ENCODE results near the gene DOLPP1. TPM values are rescaled to one million over a fixed set of nuclear protein-coding genes. Genes with fewer than 3 reads are reported as not detected.

DOLPP1 gene
- total RNA-seq, 1 experiment from 2014 or later: 13.7 TPM

- CTCF ChIA-PET: no interaction called here
- DNase-seq (ENCODE audit: low read depth, low spot score) (no peak), ATAC-seq (no peak)
- Histone ChIP-seq H3K36me3 (ENCODE audit: control insufficient read depth, insufficient read depth, low read length) (no peaks in the 10 kb centered on the region), H3K27me3 (ENCODE audit: control insufficient read depth, insufficient read depth, low read length) (no peaks in the 10 kb centered on the region), H3K27ac (ENCODE audit: low read length) (no peak overlapping the region), H3K4me1 (ENCODE audit: control insufficient read depth, insufficient read depth, low read length) (no peaks in the 10 kb centered on the region), H3K4me3 (ENCODE audit: low read depth in 2 of 2, low read length in 2 of 2) (no peak overlapping the region), H3K9me3 (ENCODE audit: control insufficient read depth, insufficient read depth, low read depth, low read length) (no peaks in the 10 kb centered on the region)
- intact Hi-C loops (cut with micrococcal nuclease; ENCODE audit: unreplicated experiment): no loop called here
- no TSS peak for BruUV-seq (replicated peaks)
- TF ChIP-seq CTCF (IDR thresholded peaks at IDR 0.05) (no peak), POLR2AphosphoS5 (IDR thresholded peaks at IDR 0.05; ENCODE audit: low read depth, low read length) (no peak), TCF7L2 (IDR thresholded peaks at IDR 0.05; ENCODE audit: low read depth, low read length) (no peak), SIN3A (IDR thresholded peaks at IDR 0.05; ENCODE audit: borderline replicate concordance, insufficient read depth, low read depth, low read length) (no peak)
- in situ Hi-C loops (cut with HindIII; ENCODE audit: low pct_unique_long_range_greater_than_20kb, low sequenced_read_pairs): no loop called here
- POLR2A ChIA-PET: no interaction called here
Observed at GRCh38 chr9:129072171-129072570, 8.7 kb upstream of the DOLPP1 start.

GRCh38 chr9:129073404-129073803 is 7.5 kb upstream of the DOLPP1 start:
- TF ChIP-seq TCF7L2 (IDR thresholded peaks at IDR 0.05; ENCODE audit: low read depth, low read length): no peak
- no peak for TF ChIP-seq REST (IDR thresholded peaks at IDR 0.05; ENCODE audit: insufficient read depth in 1 of 2, low read depth in 2 of 2, low read length in 1 of 2)
- TF ChIP-seq SIN3A (IDR thresholded peaks at IDR 0.05; ENCODE audit: borderline replicate concordance, insufficient read depth, low read depth, low read length): no peak
- no peak for TF ChIP-seq POLR2AphosphoS5 (IDR thresholded peaks at IDR 0.05; ENCODE audit: low read depth, low read length)
- TF ChIP-seq CTCF (IDR thresholded peaks at IDR 0.05): no peak
- no peak for DNase-seq (ENCODE audit: low read depth, low spot score)
- ChIA-PET CTCF (no interaction called here), POLR2A (no interaction called here)
- Histone ChIP-seq H3K9me3 (ENCODE audit: control insufficient read depth, insufficient read depth, low read depth, low read length) (no peaks in the 10 kb centered on the region), H3K27ac (ENCODE audit: low read length) (no peak overlapping the region), H3K4me1 (ENCODE audit: control insufficient read depth, insufficient read depth, low read length) (no peaks in the 10 kb centered on the region), H3K27me3 (ENCODE audit: control insufficient read depth, insufficient read depth, low read length) (no peaks in the 10 kb centered on the region), H3K4me3 (ENCODE audit: low read depth in 2 of 2, low read length in 2 of 2) (no peak overlapping the region), H3K36me3 (ENCODE audit: control insufficient read depth, insufficient read depth, low read length) (no peaks in the 10 kb centered on the region)
- BruUV-seq (replicated peaks): no TSS peak
- ATAC-seq: no peak
- intact Hi-C loops (cut with micrococcal nuclease; ENCODE audit: unreplicated experiment) (no loop called here), in situ Hi-C loops (cut with HindIII; ENCODE audit: low pct_unique_long_range_greater_than_20kb, low sequenced_read_pairs) (no loop called here)

Measured in Panc1 (cell line).